Measurements from ENCODE around the gene LY9.

DNA sequence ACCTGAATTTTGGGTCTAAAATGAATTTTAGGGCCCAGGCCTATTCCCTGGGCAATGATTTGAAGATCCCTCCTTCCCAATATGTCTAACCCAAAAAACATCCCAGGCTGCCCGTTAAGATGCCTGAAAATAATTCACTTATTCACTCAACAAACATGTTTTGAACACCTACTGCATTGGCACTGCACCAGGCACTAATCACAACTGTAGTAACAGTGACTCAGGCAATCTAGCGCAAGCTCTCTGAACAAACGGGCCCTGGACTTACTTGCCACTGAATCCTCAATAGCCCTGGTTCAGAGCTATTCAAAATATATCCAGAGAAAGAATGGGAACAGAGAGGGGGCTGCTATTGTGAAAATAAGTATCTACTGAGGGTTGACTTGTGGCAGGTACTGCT, 62.5 kb downstream of the LY9 start:
- TF ChIP-seq SUZ12 (IDR thresholded peaks at IDR 0.05; ENCODE audit: extremely low read depth, insufficient read depth, insufficient read length) (no peak), ZNF274 (IDR thresholded peaks at IDR 0.05; ENCODE audit: low read depth, low read length) (no peak), YY1 (IDR thresholded peaks at IDR 0.05; ENCODE audit: insufficient read depth, insufficient read length) (no peak)

All from NT2/D1 (cell line).